ENCODE results near the gene PTPRR. TPM values are rescaled to one million over a fixed set of nuclear protein-coding genes. Genes with fewer than 3 reads are reported as not detected.

PTPRR gene
- total RNA-seq, 4 donors from 2014 or later = 0.12 to 0.67 (median 0.45) TPM

GRCh38 chr12:70829070-70829469, 91.5 kb downstream of the PTPRR start:
- H3K9me3 ChIP-seq = no peaks in the 10 kb centered on the region
- H3K4me3 ChIP-seq = no peak overlapping the region
- H3K4me1 ChIP-seq = no peaks in the 10 kb centered on the region
- 79 to 92% methylated on average over 1 of the region's 1 CpG for WGBS, 2 donors (ENCODE audit: low coverage in 1 of 2)
- no peak for ATAC-seq
- TF ChIP-seq CTCF (IDR thresholded peaks at IDR 0.05) (no peak), EP300 (IDR thresholded peaks at IDR 0.05) (no peak), POLR2A (IDR thresholded peaks at IDR 0.05) (no peak), POLR2AphosphoS5 (IDR thresholded peaks at IDR 0.05) (no peak)
- H3K27ac ChIP-seq = no peak overlapping the region
- no peaks in the 10 kb centered on the region for H3K36me3 ChIP-seq
- H3K27me3 ChIP-seq = no peaks in the 10 kb centered on the region

GRCh38 chr12:70828351-70828750, 92.2 kb downstream of the PTPRR start:
- no peaks in the 10 kb centered on the region for H3K27me3 ChIP-seq

GRCh38 chr12:70826156-70826555, 94.4 kb downstream of the PTPRR start:
- 18 to 22% methylated on average over 3 of the region's 3 CpGs for WGBS, 2 donors (ENCODE audit: low coverage in 1 of 2)
- TF ChIP-seq EP300 (IDR thresholded peaks at IDR 0.05) (no peak), CTCF (IDR thresholded peaks at IDR 0.05) (no peak), POLR2AphosphoS5 (IDR thresholded peaks at IDR 0.05) (no peak), POLR2A (IDR thresholded peaks at IDR 0.05) (no peak)
- no peaks in the 10 kb centered on the region for H3K36me3 ChIP-seq
- H3K4me1 ChIP-seq = no peaks in the 10 kb centered on the region
- H3K27ac ChIP-seq = no peak overlapping the region
- no peaks in the 10 kb centered on the region for H3K9me3 ChIP-seq
- ATAC-seq = no peak
- no peaks in the 10 kb centered on the region for H3K27me3 ChIP-seq
- no peak overlapping the region for H3K4me3 ChIP-seq

More at GRCh38 chr12:70828351-70828750, 92.2 kb downstream of the PTPRR start:
- no peak overlapping the region for H3K27ac ChIP-seq
- no peak overlapping the region for H3K4me3 ChIP-seq
- H3K4me1 ChIP-seq = no peaks in the 10 kb centered on the region
- H3K9me3 ChIP-seq = no peaks in the 10 kb centered on the region
- ATAC-seq = no peak
- 76 to 79% methylated on average over 2 of the region's 2 CpGs for WGBS, 2 donors (ENCODE audit: low coverage in 1 of 2)
- TF ChIP-seq EP300 (IDR thresholded peaks at IDR 0.05) (no peak), CTCF (IDR thresholded peaks at IDR 0.05) (no peak), POLR2A (IDR thresholded peaks at IDR 0.05) (no peak), POLR2AphosphoS5 (IDR thresholded peaks at IDR 0.05) (no peak)
- H3K36me3 ChIP-seq = no peaks in the 10 kb centered on the region

GRCh38 chr12:70824511-70824910, 96.0 kb downstream of the PTPRR start:
- Histone ChIP-seq H3K36me3 (no peaks in the 10 kb centered on the region), H3K27me3 (no peaks in the 10 kb centered on the region), H3K27ac (no peak overlapping the region), H3K9me3 (no peaks in the 10 kb centered on the region), H3K4me1 (no peaks in the 10 kb centered on the region), H3K4me3 (no peak overlapping the region)
- WGBS, 2 donors (ENCODE audit: low coverage in 1 of 2) = 49 to 59% methylated on average over 3 to 4 of the region's 4 CpGs
- TF ChIP-seq EP300 (IDR thresholded peaks at IDR 0.05) = no peak
- TF ChIP-seq POLR2A (IDR thresholded peaks at IDR 0.05) = no peak
- no peak for TF ChIP-seq POLR2AphosphoS5 (IDR thresholded peaks at IDR 0.05)
- ATAC-seq = no peak

GRCh38 chr12:70823182-70823976, 97.2 kb downstream of the PTPRR start:
- peak; percentile 22 for ATAC-seq
- H3K27me3 ChIP-seq = no peaks in the 10 kb centered on the region
- no peak for TF ChIP-seq EP300 (IDR thresholded peaks at IDR 0.05)
- TF ChIP-seq POLR2A (IDR thresholded peaks at IDR 0.05) = no peak
- TF ChIP-seq CTCF (IDR thresholded peaks at IDR 0.05) = no peak
- TF ChIP-seq POLR2AphosphoS5 (IDR thresholded peaks at IDR 0.05) = no peak
- 63 to 81% methylated on average over 6 of the region's 7 CpGs for WGBS, 2 donors (ENCODE audit: low coverage in 1 of 2)
- no peaks in the 10 kb centered on the region for H3K36me3 ChIP-seq
- no peaks in the 10 kb centered on the region for H3K9me3 ChIP-seq
- no peak overlapping the region for H3K4me3 ChIP-seq
- no peaks in the 10 kb centered on the region for H3K4me1 ChIP-seq
- H3K27ac ChIP-seq = no peak overlapping the region

All from gastroesophageal sphincter (tissue), 4 donors.